Activated CD4-positive, alpha-beta T cell treated with anti-CD3 and anti-CD28 coated beads, Interleukin-2, amount 50 U/mL, for 24 hours (primary cell): ENCODE data around the gene CEP290.
A peak's percentile ranks its signal among the peaks of the same experiment; 100 is the strongest.
"Not testable (repeated sequence)": the region's sequence is repeated elsewhere in the genome, so short reads cannot be mapped to it uniquely, and the experiment has no call there.

Source experiments
- DNase-seq, 2 donors: peaks; one replicate each; pipeline ENCODE4 v3.0.0-alpha.2; 2020; ENCODE audit warnings: low read depth in 1 of 2, low spot score in 1 of 2

The CEP290 gene

DNA sequence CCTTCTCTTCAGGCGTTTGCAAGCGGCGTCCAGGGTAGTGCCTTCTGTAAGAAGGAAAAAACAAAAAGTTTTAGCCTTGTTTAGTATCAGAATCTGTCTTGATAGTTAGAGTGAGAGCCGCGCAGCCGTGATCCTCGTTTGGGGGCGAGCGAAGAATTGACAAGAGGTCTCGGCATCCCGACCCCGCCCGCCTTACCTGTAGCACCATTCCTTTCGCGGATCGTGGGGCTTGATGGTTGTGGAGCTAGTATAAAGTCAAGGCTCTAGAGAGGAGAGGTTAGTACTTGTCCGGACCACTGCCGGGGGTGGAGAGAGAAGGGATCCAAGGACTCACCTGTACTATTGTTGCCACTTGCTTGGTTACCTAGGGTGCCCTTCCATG is 713 bp upstream of the CEP290 start:
- peak in 1 of 2 donors; percentile 9 for DNase-seq

DNA sequence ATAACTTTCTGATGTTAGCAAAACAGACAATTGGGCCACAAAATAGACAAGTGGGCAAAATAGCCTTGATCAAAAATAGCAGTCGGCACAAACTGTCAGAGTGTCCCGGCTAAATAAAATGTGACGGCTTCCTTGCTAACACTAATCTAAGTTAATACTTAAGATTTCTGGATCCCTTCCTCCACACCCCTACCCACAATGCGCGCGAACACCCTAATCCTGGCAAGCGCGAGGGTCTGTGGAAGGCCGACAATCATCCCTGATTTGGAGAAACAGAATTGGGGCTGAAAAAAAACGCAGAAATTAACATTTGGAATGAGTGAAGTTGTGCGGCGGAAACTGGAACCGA is 489 bp downstream of the CEP290 start:
- DNase-seq: no peak

DNA sequence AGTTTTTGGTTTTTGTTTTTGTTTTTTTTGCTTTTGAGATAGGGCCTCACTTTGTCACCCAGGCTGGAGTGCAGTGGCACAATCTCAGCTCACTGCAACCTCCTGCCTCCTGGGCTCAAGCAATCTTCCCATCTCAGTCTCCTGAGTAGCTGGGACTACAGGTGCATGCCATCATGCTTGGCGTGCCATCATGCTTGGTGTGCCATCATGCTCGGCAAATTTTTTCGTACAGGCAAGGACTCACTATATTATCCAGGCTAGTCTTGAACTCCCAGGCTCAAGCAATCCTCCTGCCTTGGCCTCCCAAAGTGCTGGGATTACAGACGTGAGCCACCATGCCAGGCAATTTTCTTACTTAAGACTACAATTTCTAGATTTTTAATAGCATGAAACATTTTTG is 2.2 kb downstream of the CEP290 start:
- DNase-seq: not testable (repeated sequence)

DNA sequence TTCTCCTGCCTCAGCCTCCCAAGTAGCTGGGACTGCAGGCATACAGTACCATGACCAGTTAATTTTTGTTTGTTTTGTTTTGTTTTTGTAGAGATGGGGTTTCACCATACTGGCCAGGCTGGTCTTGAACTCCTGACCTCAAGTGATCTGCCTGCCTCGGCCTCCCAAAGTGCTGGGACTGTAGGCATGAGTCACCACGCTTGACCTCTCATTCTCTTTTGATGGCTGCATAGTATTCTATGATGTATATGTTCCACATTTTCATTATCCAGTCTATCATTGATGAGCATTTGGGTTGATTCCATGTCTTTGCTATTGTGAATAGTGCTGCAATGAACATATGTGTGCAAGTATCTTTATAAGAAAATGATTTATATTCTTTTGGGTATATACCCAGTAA is 8.7 kb downstream of the CEP290 start:
- DNase-seq: not testable (repeated sequence)

DNA sequence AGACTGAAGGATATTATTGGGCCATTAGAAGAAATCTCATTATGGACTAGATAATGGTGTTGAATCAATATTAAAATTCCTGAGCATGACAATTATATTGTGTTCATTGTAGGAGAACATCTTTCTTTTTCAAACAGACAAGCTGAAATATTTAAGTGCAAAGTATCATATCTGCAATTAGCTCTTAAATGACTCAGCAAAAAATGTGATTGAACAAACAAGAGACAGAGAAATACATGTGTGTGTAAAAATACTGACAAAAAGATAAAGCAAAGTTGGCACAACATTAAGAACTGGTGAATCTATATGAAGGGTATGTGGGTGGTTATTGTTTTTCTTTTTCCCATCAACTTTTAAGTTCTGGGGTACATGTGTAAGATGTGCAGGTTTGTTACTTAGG is 9.5 kb downstream of the CEP290 start:
- DNase-seq: no peak

DNA sequence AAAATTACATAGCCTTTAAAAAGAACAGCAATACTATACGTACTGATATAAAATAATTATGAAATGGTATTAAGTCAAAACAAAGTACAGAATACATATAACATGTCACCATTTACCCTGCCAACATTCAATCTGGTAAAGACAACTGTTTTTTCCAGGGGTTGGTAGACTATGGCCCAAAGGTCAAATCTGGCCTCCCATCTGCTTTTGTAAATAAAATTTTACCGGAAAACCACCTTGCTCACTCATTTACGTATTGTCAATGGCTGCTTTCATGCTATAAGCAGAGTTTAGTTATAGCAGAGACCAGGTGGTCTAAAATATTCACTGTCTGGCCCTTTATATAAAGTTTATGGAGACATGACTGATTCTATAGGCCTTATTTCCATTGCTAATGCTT is 14.0 kb downstream of the CEP290 start:
- no peak for DNase-seq

DNA sequence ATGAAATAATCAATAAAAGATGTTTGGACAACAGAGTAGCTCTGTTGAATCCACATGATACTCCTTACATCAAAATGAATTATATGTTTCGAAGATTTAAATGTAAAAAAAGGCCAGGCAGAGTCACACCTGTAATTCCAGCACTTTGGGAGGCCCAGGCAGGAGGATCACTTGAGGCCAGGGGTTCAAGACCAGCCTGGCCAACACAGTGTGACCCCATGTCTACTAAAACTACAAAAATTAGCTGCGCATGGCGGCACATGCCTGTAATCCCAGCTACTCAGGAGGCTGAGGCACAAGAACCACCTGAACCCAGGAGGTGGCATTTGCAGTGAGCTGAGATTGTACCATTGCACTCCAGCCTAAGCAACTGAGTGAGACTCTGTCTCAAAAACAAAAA is 14.8 kb downstream of the CEP290 start:
- no peak for DNase-seq

DNA sequence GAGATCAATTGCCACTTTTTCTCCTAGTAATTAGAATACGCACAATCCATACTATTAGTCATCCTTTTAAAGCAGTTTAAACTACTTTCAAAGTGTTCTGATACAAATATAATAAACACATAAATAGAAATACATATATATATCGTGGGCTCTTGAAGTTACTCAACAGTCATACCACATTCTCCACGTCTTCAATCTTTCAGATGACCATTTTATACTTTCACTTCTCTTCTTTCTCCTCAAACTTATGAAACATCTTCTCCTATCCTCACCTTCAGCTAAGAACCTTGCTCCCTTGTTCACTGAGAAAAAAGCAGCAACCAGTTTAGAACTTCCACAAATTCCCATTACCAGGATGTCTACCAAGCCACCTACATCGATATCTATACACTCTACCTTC is 19.2 kb downstream of the CEP290 start:
- DNase-seq: no peak

DNA sequence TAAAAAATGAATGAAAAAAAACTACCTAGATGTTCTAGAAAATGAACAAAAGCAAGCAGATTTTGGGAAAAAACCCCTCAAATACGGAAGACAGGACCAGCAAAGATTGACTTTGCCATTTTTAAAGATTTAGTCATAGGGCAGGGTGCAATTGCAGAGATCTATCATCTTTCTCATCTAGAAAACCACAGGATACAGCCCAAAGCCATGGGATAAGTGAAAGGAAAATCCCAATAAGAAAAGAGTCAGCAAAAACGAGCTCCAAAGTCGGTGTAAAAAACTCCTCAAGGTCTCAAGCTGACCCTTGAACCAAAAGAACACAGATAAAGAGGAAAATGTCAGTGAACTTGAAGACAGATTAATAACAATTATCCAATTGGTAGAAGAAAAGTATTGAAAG is 28.0 kb downstream of the CEP290 start:
- DNase-seq: no peak

DNA sequence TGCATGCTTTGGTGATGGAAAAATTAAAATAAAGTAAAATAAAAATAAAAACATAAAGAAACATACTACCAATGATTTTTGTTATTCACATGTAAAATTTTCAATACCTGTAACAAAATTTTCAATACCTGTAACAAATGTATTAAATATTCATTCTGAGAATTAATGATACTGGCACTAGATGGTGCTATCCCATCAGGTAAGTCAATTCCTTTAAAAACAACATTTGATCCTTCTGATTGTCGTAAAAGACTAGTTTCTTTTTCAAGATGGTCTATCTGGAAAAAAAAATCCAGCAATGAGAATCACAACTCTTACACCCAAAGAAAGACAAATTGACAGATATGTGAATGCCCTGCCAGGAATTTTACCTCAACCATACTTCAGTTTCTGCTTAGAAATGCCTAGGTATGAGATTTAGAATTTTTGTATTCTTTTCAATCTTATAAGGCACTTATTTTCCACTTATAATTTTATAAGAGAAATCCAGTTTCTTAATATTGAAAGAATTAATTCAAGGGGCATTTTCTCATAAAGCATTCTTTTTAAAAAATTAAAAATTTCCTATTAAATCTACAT is 30.7 kb downstream of the CEP290 start:
- DNase-seq: no peak

DNA sequence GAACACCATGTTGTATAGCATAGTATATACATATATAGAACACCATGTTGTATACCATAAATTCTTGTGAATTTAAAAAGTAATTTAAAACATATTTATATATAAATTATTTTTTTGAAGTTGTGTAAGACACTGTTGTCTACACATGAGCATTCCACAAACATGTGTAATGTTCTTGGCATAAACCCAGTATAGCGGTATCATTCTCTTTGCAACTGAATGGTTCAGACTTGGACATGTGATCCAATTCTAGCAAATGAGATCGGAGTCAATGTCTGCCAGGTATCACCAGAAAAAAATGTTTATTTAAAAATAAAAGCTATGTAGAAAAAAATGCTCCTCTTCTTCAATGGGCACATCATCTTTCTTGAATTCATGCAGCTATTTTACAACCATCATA is 33.9 kb downstream of the CEP290 start:
- DNase-seq: no peak

DNA sequence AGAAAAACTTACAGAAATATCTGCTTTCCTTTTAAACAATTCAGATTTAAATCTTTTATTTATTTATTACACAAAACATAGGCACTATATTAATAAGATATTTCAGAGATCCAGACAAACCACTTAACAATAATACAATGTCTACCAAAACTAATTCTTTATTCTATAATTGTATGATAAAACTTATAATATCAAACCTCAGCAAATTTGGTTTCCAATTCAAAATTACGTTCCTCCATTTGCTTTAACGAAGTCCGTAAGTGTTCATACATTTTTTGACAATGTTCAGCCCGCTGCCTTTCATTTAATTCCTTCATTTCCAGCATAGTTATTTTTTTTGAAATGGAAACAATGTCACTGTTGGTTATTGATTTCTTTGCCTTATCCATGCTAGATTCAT is 48.3 kb downstream of the CEP290 start:
- DNase-seq: no peak

DNA sequence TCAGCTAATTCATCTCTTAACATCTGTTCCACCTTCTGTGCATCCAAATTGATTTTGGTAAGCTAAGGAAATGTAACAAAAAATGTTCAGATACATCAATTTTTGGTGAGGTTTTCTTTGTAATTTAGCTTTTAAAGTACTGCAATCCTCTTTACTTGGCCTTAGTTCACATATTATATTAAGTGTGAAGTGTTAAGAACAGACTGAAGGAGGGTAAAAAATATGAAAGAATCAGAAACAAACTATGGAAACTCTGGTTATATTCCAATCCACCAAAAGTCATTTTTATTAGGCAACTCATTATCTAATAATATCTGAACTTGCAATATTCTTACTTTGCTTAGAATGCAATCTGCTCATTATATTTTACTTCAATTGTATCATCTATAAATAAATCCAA is 49.1 kb downstream of the CEP290 start:
- DNase-seq: no peak

DNA sequence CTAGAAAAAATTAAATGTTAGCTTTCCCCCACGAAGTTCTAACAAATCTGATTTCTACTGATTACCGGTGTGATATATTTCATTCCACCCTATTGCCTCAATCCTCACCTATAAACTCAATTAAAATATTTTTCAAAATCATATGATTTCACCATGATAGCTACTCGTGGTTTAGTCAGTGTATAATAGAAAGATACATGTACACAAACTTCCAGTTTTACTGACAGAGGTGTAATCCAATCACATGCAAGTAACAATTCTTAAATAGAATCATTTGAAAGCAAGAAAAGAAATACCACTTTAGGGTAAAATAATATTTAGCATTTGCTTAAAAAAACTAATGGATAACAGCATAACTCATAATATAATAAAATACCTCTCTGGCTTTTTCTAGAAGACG is 57.7 kb downstream of the CEP290 start:
- DNase-seq: no peak

DNA sequence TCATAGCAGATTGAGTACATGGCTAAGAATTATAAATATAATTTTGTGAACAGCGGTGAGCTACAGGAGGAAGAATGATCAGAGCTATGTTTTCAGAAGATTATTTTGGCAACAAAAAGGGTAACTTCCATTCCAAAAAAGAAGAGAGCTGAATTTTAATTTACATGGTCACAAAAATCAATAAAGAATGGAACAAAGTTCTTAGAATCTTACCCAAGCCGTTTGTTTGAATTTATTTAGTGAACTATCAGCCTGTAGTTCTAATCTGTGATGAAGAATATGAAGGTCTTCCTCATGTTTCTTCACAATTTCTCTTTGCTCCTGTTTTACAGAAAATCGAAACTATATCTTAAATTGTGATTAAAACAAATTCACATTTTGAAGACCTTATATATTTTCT is 58.3 kb downstream of the CEP290 start:
- DNase-seq: no peak

DNA sequence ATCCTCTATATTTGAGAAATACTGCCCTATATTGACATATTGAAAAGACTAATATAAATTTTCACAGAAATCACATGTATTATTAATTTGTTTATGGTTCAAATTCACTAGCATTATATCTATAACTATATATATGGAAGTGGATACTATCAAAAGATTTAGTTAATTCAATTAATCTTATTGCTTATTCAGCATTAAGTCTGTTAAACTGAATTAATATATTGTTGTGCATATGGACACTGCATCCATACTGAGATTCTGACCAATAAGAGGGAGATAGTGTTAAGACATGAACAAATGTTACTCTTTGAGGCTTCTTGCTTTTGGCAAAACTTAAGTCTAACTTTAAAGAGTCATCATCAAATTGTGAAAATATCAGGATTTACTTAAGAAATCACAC is 60.6 kb downstream of the CEP290 start:
- no peak for DNase-seq

DNA sequence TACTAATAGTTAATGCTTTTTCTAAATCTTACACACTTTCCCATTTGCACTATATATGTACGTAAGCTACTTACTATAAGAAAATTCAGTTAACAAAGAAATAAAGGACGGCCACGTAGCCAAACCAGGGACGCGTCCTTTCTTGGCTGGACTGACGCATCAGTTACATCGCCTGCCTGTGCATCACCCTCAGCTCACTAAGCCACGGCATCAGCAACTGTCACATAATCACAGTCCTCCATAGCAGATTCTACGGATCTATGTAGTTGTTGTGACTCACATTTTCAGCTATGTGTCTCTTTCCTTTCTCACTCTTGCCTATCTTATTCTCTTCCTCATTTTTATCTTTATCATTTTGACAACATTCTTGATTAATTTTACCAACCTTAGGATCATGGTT is 74.6 kb downstream of the CEP290 start:
- no peak for DNase-seq

DNA sequence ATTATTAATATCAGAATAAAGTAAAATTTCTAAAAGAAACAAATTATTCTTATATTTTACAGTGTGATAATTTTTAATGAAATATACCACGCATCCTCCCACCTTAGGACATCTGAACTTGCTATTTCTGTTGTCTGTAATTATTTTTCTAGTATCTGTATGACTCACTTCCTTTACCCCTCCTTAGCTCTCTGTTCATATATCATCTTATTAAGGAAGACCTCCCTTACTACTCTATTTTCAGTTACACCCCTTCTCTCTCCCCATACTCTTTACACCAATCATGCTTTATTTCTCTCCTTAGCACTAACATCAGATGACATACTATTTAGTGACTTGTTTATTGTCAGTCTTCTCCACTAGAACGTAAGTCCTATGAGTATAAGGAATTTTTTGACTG is 78.5 kb downstream of the CEP290 start:
- DNase-seq: no peak

DNA sequence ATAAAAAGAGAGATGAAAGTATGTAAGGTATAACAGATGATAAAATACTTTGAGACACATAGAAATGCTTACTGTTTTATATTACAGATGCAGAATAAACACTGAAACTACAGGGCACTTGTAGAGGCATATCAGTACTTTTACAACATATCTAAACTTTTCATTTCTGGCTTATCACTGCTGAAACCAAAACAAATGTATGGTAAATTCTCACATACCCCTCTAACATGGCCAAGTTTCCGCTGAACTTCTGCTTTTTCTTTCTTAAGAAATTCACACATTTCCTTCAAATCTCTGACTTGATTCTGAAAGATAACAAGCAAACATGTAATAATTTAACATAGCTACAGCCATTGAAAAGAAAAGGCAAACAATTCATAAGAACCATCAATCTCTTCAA is 79.4 kb downstream of the CEP290 start:
- DNase-seq: no peak

DNA sequence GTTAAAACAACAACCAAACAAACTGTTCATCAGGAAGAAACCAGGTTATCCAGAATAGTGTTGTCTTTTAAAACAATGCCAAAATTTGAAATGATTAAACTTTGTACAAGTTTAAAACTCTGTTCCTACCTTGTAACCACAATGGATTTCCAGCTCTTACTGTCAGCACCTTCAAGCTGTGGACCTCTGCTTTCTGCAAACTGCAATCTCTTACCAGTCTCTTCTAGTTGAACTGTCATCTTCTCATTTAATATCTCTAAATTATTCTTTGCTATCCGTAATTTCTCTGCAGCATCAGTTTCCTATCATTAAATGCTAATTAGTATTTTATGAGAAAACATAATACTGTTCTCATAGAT is 83.2 kb downstream of the CEP290 start:
- DNase-seq: no peak

DNA sequence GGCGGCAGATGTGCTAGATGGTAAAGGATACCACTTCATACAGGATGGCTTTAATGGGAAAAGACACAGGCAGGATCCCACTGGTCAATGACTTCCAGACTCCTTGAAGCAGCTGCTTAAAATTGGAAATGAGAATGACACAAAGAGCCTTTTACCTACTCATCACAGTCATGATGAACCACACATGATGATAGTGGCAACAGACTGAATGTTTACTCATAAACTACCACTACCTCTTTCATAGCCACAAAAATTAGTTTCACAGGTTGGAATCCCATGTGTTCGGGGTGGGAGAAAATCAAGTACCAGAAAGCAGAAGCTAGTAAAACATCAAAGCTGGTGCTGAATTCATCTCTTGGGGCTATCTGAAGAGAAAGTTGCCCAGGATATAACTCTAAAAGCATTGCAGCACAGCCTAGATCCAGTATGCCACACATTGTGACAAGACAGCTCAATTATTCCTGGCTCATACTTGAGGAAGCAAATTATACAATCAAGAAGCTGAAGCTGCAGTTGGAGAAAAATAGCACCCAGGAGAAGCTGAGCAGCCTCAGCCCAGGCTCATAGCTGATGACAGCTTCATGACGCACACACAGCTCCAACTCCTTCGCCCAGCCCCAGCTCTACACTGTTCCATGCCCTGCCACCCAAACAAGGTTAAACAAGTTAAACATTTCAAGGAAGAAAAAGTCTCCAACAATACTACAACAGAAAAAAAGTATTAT is 83.7 kb downstream of the CEP290 start:
- DNase-seq: no peak

DNA sequence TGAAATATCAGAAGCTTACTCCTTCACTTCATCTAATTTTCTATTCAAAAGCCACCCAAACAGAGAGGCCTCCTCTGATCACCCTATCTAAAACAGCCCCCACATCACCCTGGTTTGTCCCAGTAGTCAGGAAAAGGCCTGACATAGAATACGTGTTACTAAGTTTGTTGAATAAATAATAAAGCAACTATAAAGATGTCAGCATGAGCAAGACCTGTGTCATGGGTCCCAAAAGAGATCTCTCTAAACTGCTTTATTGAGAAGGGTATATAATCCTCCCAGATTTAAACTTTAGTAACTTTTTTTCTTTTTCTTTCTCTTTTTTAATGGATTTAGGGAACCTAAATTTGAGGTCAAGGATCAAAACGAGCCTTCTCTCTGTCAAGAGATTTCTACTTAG is 85.3 kb downstream of the CEP290 start:
- no peak for DNase-seq

DNA sequence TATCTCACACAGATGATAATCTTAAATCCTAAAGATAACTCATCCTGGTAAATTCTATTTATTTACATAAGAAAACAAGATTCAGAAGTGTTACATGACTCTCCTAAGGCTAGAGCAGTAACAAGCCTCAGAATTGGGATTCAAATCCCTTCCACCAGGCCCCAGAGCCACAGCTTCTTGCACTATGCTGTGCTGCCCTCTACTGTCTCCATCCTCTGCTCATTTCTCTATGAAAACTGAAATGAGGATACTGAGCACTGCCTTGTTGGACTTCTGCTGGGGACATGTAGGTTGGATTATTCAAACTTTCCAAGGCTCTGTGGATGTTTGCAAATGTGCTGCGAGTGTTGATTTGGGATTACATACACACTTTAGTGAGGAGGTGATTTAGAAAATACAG is 89.2 kb downstream of the CEP290 start:
- DNase-seq: no peak

DNA sequence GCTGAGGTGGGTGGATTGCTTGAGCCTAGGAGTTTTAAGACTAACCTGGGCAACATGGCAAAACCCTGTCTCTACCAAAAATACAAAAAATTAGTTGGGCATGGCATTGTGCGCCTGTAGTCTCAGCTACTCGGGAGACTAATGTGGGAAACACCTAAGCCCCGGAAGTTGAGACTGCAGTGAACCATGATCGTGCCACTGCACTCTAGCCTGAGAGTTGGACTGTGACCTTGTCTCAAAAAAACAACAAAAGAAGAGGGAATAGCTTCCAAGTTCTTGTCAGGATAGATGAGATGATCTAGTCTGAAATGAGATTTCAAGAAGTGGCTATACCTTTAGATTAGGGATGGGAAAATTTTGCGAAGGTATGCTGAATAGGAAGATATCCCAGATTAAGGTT is 97.9 kb downstream of the CEP290 start:
- DNase-seq: no peak
